A549 (cell line): ENCODE results near the gene SLC6A19. TPM values are rescaled to one million over a fixed set of nuclear protein-coding genes. Genes with fewer than 3 reads are reported as not detected.

Experiments
- ATAC-seq, 2 experiments: fragments of 200-7000 bp in 1 of 2; fragments of >200 bp in 1 of 2; cut with Nextera tagmentation in 1 of 2; cut with Tn5 transposase in 1 of 2; 3 replicates each; pipeline versions ENCODE4 v1.8.0 to v1.9.1; 2018 to 2020; ENCODE audit warnings: mild to moderate bottlenecking in 1 of 2, moderate library complexity in 1 of 2
- CTCF ChIA-PET: fragments of 300-600 bp; sonication (Branson Sonifier 250); formaldehyde crosslinking; extraction: SDS; loops from one replicate; lab custom pipeline; 2021; ENCODE audit warnings: antibody characterized with exemption, inconsistent platforms; lab: Yijun Ruan, JAX
- POLR2A ChIA-PET: fragments of 350-600 bp; formaldehyde crosslinking; extraction: SDS; loops from one replicate; lab custom pipeline; 2021; ENCODE audit warnings: antibody characterized with exemption, inconsistent platforms; lab: Yijun Ruan, JAX
- DNase-seq, 2 experiments: peaks; one replicate each; pipeline versions ENCODE4 v3.0.0 to v3.0.0-alpha.2; 2011 to 2016; ENCODE audit warnings: low read depth in 1 of 2, low spot score in 1 of 2
- FAIRE-seq: peaks from 2 replicates; lab custom pipeline; 2011; peaks lifted over from hg19 to GRCh38; lab: Jason Lieb, UNC
- H3K27ac ChIP-seq, 2 experiments: fragments of >200 bp; sonication (Bioruptor Twin); formaldehyde crosslinking; 3 replicates each; pipeline ENCODE4 v1.5.1; 2016 to 2017
- H3K4me1 ChIP-seq: fragments of >200 bp; sonication (Bioruptor Twin); formaldehyde crosslinking; 3 replicates; pipeline ENCODE4 v1.6.1; 2016
- H3K4me2 ChIP-seq: fragments of >200 bp; sonication (Bioruptor Twin); formaldehyde crosslinking; 3 replicates; pipeline ENCODE4 v1.6.1; 2016
- H3K4me3 ChIP-seq: fragments of >200 bp; sonication (Bioruptor Twin); formaldehyde crosslinking; 3 replicates; pipeline ENCODE4 v1.5.1; 2016
- H3K9me3 ChIP-seq: fragments of >200 bp; sonication (Bioruptor Twin); formaldehyde crosslinking; 3 replicates; pipeline ENCODE4 v1.6.1; 2016
- BHLHE40 ChIP-seq: IDR thresholded peaks from 2 replicates; pipeline ENCODE4 v1.6.1; 2012; ENCODE audit warnings: low read depth, low read length, inconsistent platforms
- CBX2 ChIP-seq: fragments of 200-600 bp; sonication (generic); IDR thresholded peaks from 2 replicates; pipeline ENCODE4 v1.6.1; 2016; ENCODE audit warnings: low read depth, mild to moderate bottlenecking, borderline replicate concordance
- CHD2 ChIP-seq: fragments of 150-350 bp; IDR thresholded peaks from 2 replicates; pipeline ENCODE4 v1.6.1; 2014; ENCODE audit warnings: low read length; ENCODE audit not compliant: partially characterized antibody
- EP300 ChIP-seq, 2 experiments: fragments of >200 bp; sonication (Bioruptor Twin); formaldehyde crosslinking; IDR thresholded peaks; 2 replicates in 1 of 2; 3 replicates in 1 of 2; pipeline ENCODE4 v1.6.1; 2016 to 2017
- FOSB ChIP-seq: fragments of 250-450 bp; sonication (Bioruptor Pico); IDR thresholded peaks from 2 replicates; pipeline ENCODE4 v1.5.0; 2020; ENCODE audit warnings: mild to moderate bottlenecking, moderate library complexity
- FOXS1 ChIP-seq: fragments of 250-450 bp; sonication (Bioruptor Pico); IDR thresholded peaks from 2 replicates; pipeline ENCODE4 v1.5.0; 2020; ENCODE audit warnings: mild to moderate bottlenecking, moderate library complexity
- GATA3 ChIP-seq: IDR thresholded peaks from 2 replicates; pipeline ENCODE4 v1.6.1; 2012; ENCODE audit warnings: borderline replicate concordance
- HOXB13 ChIP-seq: fragments of 250-450 bp; sonication (Bioruptor Pico); IDR thresholded peaks from 2 replicates; pipeline ENCODE4 v1.5.0; 2020; ENCODE audit warnings: low read depth, mild to moderate bottlenecking, moderate library complexity
- HOXB5 ChIP-seq: fragments of 250-450 bp; sonication (Bioruptor Pico); IDR thresholded peaks from 2 replicates; pipeline ENCODE4 v1.5.0; 2020; ENCODE audit warnings: mild to moderate bottlenecking, moderate library complexity
- JUN ChIP-seq, 2 experiments: fragments of >200 bp; sonication (Bioruptor Twin); formaldehyde crosslinking; IDR thresholded peaks; 2 replicates in 1 of 2; 3 replicates in 1 of 2; pipeline ENCODE4 v1.6.1; 2016 to 2017
- KDM1A ChIP-seq: fragments of 200-600 bp; sonication (generic); IDR thresholded peaks from 2 replicates; pipeline ENCODE4 v1.6.1; 2016; ENCODE audit warnings: low read depth, mild to moderate bottlenecking
- MAFK ChIP-seq: fragments of 450-650 bp; IDR thresholded peaks from 2 replicates; pipeline ENCODE4 v1.6.1; 2014; ENCODE audit not compliant: partially characterized antibody
- MAZ ChIP-seq: fragments of 150-350 bp; IDR thresholded peaks from 2 replicates; pipeline ENCODE4 v1.6.1; 2014; ENCODE audit warnings: antibody characterized with exemption, low read depth, low read length, borderline replicate concordance
- MYC ChIP-seq: IDR thresholded peaks from 2 replicates; pipeline ENCODE4 v1.6.1; 2012; ENCODE audit warnings: mild to moderate bottlenecking, inconsistent platforms, low read length, improper control_type of control experiment, borderline replicate concordance
- NPAS2 ChIP-seq: fragments of 250-450 bp; sonication (Bioruptor Pico); IDR thresholded peaks from 2 replicates; pipeline ENCODE4 v1.8.0; 2022; ENCODE audit warnings: mild to moderate bottlenecking, moderate library complexity, borderline replicate concordance
- NR3C1 ChIP-seq: fragments of >200 bp; sonication (Bioruptor Twin); formaldehyde crosslinking; IDR thresholded peaks from 3 replicates; pipeline ENCODE4 v1.6.1; 2017
- PHF8 ChIP-seq: fragments of 200-600 bp; sonication (generic); IDR thresholded peaks from 2 replicates; pipeline ENCODE4 v1.6.1; 2016; ENCODE audit warnings: low read depth, mild to moderate bottlenecking, antibody characterized with exemption, moderate library complexity, borderline replicate concordance
- POLR2AphosphoS2 ChIP-seq: conservative IDR thresholded peaks from 2 replicates; pipeline ENCODE4 v1.6.1; 2012; ENCODE audit warnings: low read length, improper control_type of control experiment, inconsistent platforms
- RAD21 ChIP-seq, 2 experiments: fragments of >200 bp in 1 of 2; sonication (Bioruptor Twin) in 1 of 2; formaldehyde crosslinking in 1 of 2; IDR thresholded peaks in 1 of 2; conservative IDR thresholded peaks in 1 of 2; 2 replicates in 1 of 2; 3 replicates in 1 of 2; pipeline ENCODE4 v1.6.1; 2012 to 2018; ENCODE audit warnings: inconsistent platforms in 1 of 2
- RARB ChIP-seq: fragments of 250-450 bp; sonication (Bioruptor Pico); IDR thresholded peaks from 2 replicates; pipeline ENCODE4 v1.8.0; 2021; ENCODE audit warnings: mild to moderate bottlenecking, moderate library complexity
- RCOR1 ChIP-seq: fragments of 150-350 bp; IDR thresholded peaks from 2 replicates; pipeline ENCODE4 v1.6.1; 2014; ENCODE audit warnings: antibody characterized with exemption, low read length, low read depth
- RFX5 ChIP-seq: fragments of 450-650 bp; IDR thresholded peaks from 2 replicates; pipeline ENCODE4 v1.7.1; 2014; ENCODE audit warnings: antibody characterized with exemption, mild to moderate bottlenecking, moderate library complexity
- RNF2 ChIP-seq: fragments of 200-600 bp; sonication (generic); IDR thresholded peaks from 2 replicates; pipeline ENCODE4 v1.6.1; 2016; ENCODE audit warnings: low read depth, mild to moderate bottlenecking, antibody characterized with exemption, moderate library complexity, borderline replicate concordance
- SMC3 ChIP-seq: fragments of >200 bp; sonication (Bioruptor Twin); formaldehyde crosslinking; IDR thresholded peaks from 3 replicates; pipeline ENCODE4 v1.6.1; 2018; ENCODE audit warnings: inconsistent platforms
- TFCP2L1 ChIP-seq: fragments of 250-450 bp; sonication (Bioruptor Pico); IDR thresholded peaks from 2 replicates; pipeline ENCODE4 v1.5.0; 2021; ENCODE audit warnings: mild to moderate bottlenecking
- TP53 ChIP-seq: fragments of 250-450 bp; sonication (Bioruptor Pico); IDR thresholded peaks from 2 replicates; pipeline ENCODE4 v1.5.0; 2021; ENCODE audit warnings: mild to moderate bottlenecking, moderate library complexity
- ZNF302 ChIP-seq: fragments of 250-450 bp; sonication (Bioruptor Pico); IDR thresholded peaks from 2 replicates; pipeline ENCODE4 v1.9.0; 2021; ENCODE audit warnings: inconsistent platforms, mild to moderate bottlenecking, moderate library complexity
- ZSCAN20 ChIP-seq: fragments of 250-450 bp; sonication (Bioruptor Pico); IDR thresholded peaks from 2 replicates; pipeline ENCODE4 v1.8.0; 2022; ENCODE audit warnings: mild to moderate bottlenecking, moderate library complexity
- WGBS: methylation state at CpG from one replicate; pipeline ENCODE4 v1.1.6; 2017; ENCODE audit errors: missing lambda C conversion rate; 5-methylcytosine and 5-hydroxymethylcytosine counted together
- polyA plus RNA-seq, 4 experiments: library from polyadenylated mRNA; depleted of rRNA in 3 of 4; stranded (reverse); fragments of >200 nt; fragmentation: RNase III in 1 of 4; extraction: RNeasy Plus Mini Kit Qiagen cat#74134 plus additional on column Dnase treatment in 1 of 4; gene quantifications; 2 replicates in 3 of 4; 3 replicates in 1 of 4; pipeline ENCODE4 v1.2.3, GENCODE V29; 2011 to 2017
- TF ChIP-seq, protein P1 (sequence below): IDR thresholded peaks from 2 replicates; pipeline ENCODE4 v1.6.1; 2012; ENCODE audit warnings: low read depth, borderline replicate concordance
- TF ChIP-seq, protein P2 (sequence below): fragments of >200 bp; sonication (Bioruptor Twin); formaldehyde crosslinking; IDR thresholded peaks from 3 replicates; pipeline ENCODE4 v1.5.1; 2016
- TF ChIP-seq, protein P3 (sequence below): fragments of 450-650 bp; IDR thresholded peaks from 2 replicates; pipeline ENCODE4 v1.6.1; 2014; ENCODE audit warnings: antibody characterized with exemption
- TF ChIP-seq, protein P4 (sequence below): IDR thresholded peaks from 2 replicates; pipeline ENCODE4 v1.6.1; 2012

The SLC6A19 gene
- polyA plus RNA-seq, 2 of the 4 experiments (the other 2 are of a cell fraction) = 0.01 TPM; not detected in 1

DNA sequence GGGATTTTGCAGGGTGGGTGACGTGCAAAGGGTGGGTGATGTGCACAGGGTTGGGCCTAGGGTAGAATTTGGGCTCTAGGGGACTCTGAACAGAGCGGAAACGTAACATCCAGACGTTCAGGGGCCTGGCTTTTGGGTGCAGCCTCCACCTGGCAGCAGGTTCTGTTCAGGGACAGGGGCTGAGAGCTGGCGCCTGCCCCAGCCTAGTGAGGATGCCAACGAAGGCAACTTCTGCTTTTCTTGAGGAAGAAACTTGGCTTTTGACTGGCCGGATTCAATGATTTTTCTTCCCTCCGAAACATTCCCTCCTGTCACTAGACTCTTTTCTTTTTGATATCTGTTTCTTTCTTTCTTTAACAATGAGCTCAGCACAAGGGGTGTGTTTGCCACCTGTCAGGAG, 38.6 kb upstream of the SLC6A19 start:
- ATAC-seq (no peak), DNase-seq (no peak), FAIRE-seq (no peak)
- TF ChIP-seq RARB (no peak), RAD21 (conservative IDR thresholded peaks at IDR 0.05 in 1 of 2, IDR thresholded peaks at IDR 0.05 in 1 of 2) (no peak), JUN (IDR thresholded peaks at IDR 0.05) (no peak), NPAS2 (CRISPR knock-in tag) (no peak), SMC3 (no peak), PHF8 (no peak), EP300 (IDR thresholded peaks at IDR 0.05) (no peak), RCOR1 (no peak), ZNF302 (CRISPR knock-in tag) (no peak), KDM1A (no peak), MAZ (no peak), ZSCAN20 (CRISPR knock-in tag) (no peak), RNF2 (no peak), MYC (no peak)
- TF ChIP-seq, protein P1, sequence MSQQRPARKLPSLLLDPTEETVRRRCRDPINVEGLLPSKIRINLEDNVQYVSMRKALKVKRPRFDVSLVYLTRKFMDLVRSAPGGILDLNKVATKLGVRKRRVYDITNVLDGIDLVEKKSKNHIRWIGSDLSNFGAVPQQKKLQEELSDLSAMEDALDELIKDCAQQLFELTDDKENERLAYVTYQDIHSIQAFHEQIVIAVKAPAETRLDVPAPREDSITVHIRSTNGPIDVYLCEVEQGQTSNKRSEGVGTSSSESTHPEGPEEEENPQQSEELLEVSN = no peak
- TF ChIP-seq, protein P2, sequence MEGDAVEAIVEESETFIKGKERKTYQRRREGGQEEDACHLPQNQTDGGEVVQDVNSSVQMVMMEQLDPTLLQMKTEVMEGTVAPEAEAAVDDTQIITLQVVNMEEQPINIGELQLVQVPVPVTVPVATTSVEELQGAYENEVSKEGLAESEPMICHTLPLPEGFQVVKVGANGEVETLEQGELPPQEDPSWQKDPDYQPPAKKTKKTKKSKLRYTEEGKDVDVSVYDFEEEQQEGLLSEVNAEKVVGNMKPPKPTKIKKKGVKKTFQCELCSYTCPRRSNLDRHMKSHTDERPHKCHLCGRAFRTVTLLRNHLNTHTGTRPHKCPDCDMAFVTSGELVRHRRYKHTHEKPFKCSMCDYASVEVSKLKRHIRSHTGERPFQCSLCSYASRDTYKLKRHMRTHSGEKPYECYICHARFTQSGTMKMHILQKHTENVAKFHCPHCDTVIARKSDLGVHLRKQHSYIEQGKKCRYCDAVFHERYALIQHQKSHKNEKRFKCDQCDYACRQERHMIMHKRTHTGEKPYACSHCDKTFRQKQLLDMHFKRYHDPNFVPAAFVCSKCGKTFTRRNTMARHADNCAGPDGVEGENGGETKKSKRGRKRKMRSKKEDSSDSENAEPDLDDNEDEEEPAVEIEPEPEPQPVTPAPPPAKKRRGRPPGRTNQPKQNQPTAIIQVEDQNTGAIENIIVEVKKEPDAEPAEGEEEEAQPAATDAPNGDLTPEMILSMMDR = no peak
- TF ChIP-seq, protein P3, sequence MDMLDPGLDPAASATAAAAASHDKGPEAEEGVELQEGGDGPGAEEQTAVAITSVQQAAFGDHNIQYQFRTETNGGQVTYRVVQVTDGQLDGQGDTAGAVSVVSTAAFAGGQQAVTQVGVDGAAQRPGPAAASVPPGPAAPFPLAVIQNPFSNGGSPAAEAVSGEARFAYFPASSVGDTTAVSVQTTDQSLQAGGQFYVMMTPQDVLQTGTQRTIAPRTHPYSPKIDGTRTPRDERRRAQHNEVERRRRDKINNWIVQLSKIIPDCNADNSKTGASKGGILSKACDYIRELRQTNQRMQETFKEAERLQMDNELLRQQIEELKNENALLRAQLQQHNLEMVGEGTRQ = no peak
- peaks cover 15% of the 10 kb centered on the region; the same call in 2 of the 3 replicates for H3K4me1 ChIP-seq
- no peak overlapping the region for H3K27ac ChIP-seq
- H3K9me3 ChIP-seq = no peaks in the 10 kb centered on the region
- ChIA-PET POLR2A (no interaction called here), CTCF (interaction anchor here (0.7 to 4.0 kb wide), 10 partner anchors 11 to 250 kb away, joined by 3 to 39 read pairs (median 4); no protein-coding TSS in a partner anchor)
- no peak overlapping the region for H3K4me3 ChIP-seq
- no peak overlapping the region for H3K4me2 ChIP-seq
- 77% methylated on average over 8 of the region's 8 CpGs for WGBS

DNA sequence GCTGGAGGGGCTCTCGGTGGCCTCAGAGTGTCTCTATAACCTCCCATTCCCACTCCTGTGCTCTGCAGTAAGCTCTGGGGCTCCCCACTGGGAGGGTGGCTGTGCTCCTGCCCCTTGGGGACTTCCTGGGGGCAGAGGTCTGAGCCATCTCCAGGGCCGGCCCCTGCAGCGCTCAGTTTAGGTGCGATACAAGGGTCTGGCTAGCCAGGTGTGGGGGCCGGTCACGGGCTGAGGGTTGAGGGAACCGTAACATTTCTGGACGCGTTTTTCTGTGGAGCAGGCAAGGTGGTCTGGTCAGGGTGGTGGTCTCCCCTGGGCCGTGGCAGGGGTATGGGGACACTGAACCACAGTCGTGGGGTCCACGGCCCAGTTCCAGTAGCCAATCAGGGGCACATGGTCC, 38.0 kb upstream of the SLC6A19 start:
- H3K9me3 ChIP-seq = no peaks in the 10 kb centered on the region
- ChIA-PET POLR2A (no interaction called here), CTCF (interaction anchor here (1.0 to 4.0 kb wide), 4 partner anchors 10 to 242 kb away, joined by 4 to 39 read pairs (median 15); no protein-coding TSS in a partner anchor)
- H3K4me1 ChIP-seq = peaks cover 15% of the 10 kb centered on the region; the same call in 2 of the 3 replicates
- no peak overlapping the region for H3K4me2 ChIP-seq
- WGBS = 83% methylated on average over 12 of the region's 12 CpGs
- H3K27ac ChIP-seq = no peak overlapping the region
- no peak for DNase-seq
- ATAC-seq = no peak
- no peak for FAIRE-seq
- no peak overlapping the region for H3K4me3 ChIP-seq
- TF ChIP-seq RCOR1 (no peak), MAFK (no peak), HOXB13 (CRISPR knock-in tag) (no peak), HOXB5 (no peak), CBX2 (no peak), POLR2AphosphoS2 (no peak), FOXS1 (no peak), GATA3 (no peak), FOSB (CRISPR knock-in tag) (no peak), BHLHE40 (no peak), JUN (IDR thresholded peaks at IDR 0.05) (no peak), RAD21 (conservative IDR thresholded peaks at IDR 0.05 in 1 of 2, IDR thresholded peaks at IDR 0.05 in 1 of 2) (no peak), NR3C1 (no peak), CHD2 (no peak), EP300 (IDR thresholded peaks at IDR 0.05) (no peak), TFCP2L1 (CRISPR knock-in tag) (no peak), MYC (no peak), TP53 (no peak), RFX5 (no peak)
- TF ChIP-seq, protein P4, sequence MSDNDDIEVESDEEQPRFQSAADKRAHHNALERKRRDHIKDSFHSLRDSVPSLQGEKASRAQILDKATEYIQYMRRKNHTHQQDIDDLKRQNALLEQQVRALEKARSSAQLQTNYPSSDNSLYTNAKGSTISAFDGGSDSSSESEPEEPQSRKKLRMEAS = no peak
